HepG2 (cell line): ENCODE measurements around the gene ATM. TPM values are rescaled to one million over a fixed set of nuclear protein-coding genes. Genes with fewer than 3 reads are reported as not detected.
A peak's percentile ranks its signal among the peaks of the same experiment; 100 is the strongest.

Experiments
- AHDC1 ChIP-seq: sonication (generic); formaldehyde crosslinking; IDR thresholded peaks from 2 replicates; pipeline ENCODE4 v1.5.1; 2020; ENCODE audit warnings: mild to moderate bottlenecking, missing genetic modification reagents, borderline replicate concordance
- BRD4 ChIP-seq: sonication (generic); formaldehyde crosslinking; IDR thresholded peaks from 2 replicates; pipeline ENCODE4 v1.4.0; 2020; ENCODE audit warnings: missing genetic modification reagents
- EZH2 ChIP-seq: conservative IDR thresholded peaks from 2 replicates; pipeline ENCODE4 v1.6.1; 2012; ENCODE audit warnings: mild to moderate bottlenecking, low read depth, low read length, moderate library complexity
- FOXA3 ChIP-seq: IDR thresholded peaks from 2 replicates; pipeline ENCODE4 v1.6.1; 2016; ENCODE audit warnings: missing genetic modification reagents, missing compliant biosample characterization
- TARDBP ChIP-seq: sonication (generic); formaldehyde crosslinking; IDR thresholded peaks from 2 replicates; pipeline ENCODE4 v1.8.0; 2022; ENCODE audit warnings: mild to moderate bottlenecking, missing genetic modification reagents
- ZBTB37 ChIP-seq: sonication (generic); formaldehyde crosslinking; IDR thresholded peaks from 2 replicates; pipeline ENCODE4 v1.4.0; 2020; ENCODE audit warnings: mild to moderate bottlenecking, missing genetic modification reagents
- ZNF318 ChIP-seq: sonication (generic); formaldehyde crosslinking; IDR thresholded peaks from 2 replicates; pipeline ENCODE4 v1.4.0; 2020; ENCODE audit warnings: mild to moderate bottlenecking, missing genetic modification reagents
- ZNF431 ChIP-seq: sonication (generic); formaldehyde crosslinking; IDR thresholded peaks from 2 replicates; pipeline ENCODE4 v1.9.0; 2022; ENCODE audit warnings: missing genetic modification reagents, low read depth, mild to moderate bottlenecking, borderline replicate concordance
- ZNF710 ChIP-seq: sonication (generic); formaldehyde crosslinking; IDR thresholded peaks from 2 replicates; pipeline ENCODE4 v1.5.0; 2020; ENCODE audit warnings: mild to moderate bottlenecking, missing genetic modification reagents, borderline replicate concordance
- ZNF839 ChIP-seq: sonication (generic); formaldehyde crosslinking; IDR thresholded peaks from 2 replicates; pipeline ENCODE4 v1.4.0; 2020; ENCODE audit warnings: missing genetic modification reagents, mild to moderate bottlenecking, borderline replicate concordance
- polyA plus RNA-seq, 8 experiments: library from polyadenylated mRNA; depleted of rRNA in 3 of 8; stranded (reverse) in 7 of 8; unstranded in 1 of 8; fragments of >200 nt; fragmentation: Illumina TruSeq in 4 of 8; extraction: Trizol in 4 of 8; gene quantifications; 2 replicates each; pipeline versions ENCODE4 v1.2.1 to v1.2.3, GENCODE V29; 2011 to 2016; ENCODE audit warnings: low read depth in 4 of 8, missing spikeins in 1 of 8, mixed read lengths in 1 of 8; ENCODE audit not compliant: insufficient read depth in 1 of 8
- total RNA-seq, 5 experiments: library from RNA; depleted of rRNA; stranded (reverse); fragments of >200 nt; fragmentation: Illumina TruSeq; extraction: Trizol; gene quantifications; 2 replicates each; pipeline ENCODE4 v1.2.3, GENCODE V29; 2016; ENCODE audit warnings: low read depth in 1 of 5

The ATM gene
- total and polyA plus RNA-seq, 2 of the 13 experiments (the other 11 are each of a cell fraction or from before 2014, with no cell fraction given) = 40.0 to 71.6 TPM

- TF ChIP-seq AHDC1 (CRISPR knock-in tag) (0 out of 2 replicates have a peak, but pooled peaks have one; percentile 3), EZH2 (no peak), ZNF710 (CRISPR knock-in tag) (no peak), ZNF431 (CRISPR knock-in tag) (peak; percentile 29; the same call in 1 of the 2 replicates), BRD4 (CRISPR knock-in tag) (0 out of 2 replicates have a peak, but pooled peaks have one; percentile 8), TARDBP (CRISPR knock-in tag) (no peak), ZNF839 (CRISPR knock-in tag) (no peak), ZNF318 (no peak), FOXA3 (CRISPR knock-in tag) (no peak), ZBTB37 (CRISPR knock-in tag) (no peak)
These were observed 682 bp downstream of the ATM start (continued) for GRCh38 chr11:108223348-108224149.
